Subcutaneous preadipocyte (primary cell): ENCODE results near the gene FCAMR. TPM values are rescaled to one million over a fixed set of nuclear protein-coding genes. Genes with fewer than 3 reads are reported as not detected.

Experiments
- total RNA-seq: library from RNA; depleted of rRNA; stranded (reverse); fragments of >200 nt; gene quantifications from 2 replicates; pipeline ENCODE4 v1.2.3, GENCODE V29; 2012

Gene FCAMR, protein sequence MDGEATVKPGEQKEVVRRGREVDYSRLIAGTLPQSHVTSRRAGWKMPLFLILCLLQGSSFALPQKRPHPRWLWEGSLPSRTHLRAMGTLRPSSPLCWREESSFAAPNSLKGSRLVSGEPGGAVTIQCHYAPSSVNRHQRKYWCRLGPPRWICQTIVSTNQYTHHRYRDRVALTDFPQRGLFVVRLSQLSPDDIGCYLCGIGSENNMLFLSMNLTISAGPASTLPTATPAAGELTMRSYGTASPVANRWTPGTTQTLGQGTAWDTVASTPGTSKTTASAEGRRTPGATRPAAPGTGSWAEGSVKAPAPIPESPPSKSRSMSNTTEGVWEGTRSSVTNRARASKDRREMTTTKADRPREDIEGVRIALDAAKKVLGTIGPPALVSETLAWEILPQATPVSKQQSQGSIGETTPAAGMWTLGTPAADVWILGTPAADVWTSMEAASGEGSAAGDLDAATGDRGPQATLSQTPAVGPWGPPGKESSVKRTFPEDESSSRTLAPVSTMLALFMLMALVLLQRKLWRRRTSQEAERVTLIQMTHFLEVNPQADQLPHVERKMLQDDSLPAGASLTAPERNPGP
- not detected in 2 replicates for total RNA-seq

DNA sequence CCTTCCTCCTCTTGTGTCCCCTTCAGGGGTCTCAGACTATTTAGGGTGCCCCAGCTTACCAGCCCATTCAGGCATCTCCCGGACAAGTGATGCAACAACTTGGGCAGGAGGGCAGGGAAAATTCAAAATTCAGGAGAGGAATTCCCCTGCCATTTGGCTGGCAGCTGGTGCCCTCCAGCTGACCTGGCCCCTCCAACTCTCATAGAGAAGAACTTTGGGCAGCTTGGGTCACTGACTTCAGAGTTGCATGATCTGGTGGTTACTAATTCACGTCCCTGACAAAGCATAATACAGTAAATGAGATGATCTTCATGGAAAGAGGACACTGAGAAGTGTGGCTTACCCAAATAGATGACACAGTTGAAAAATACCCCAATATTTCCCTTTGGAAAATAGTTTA, at the start of gene FCAMR:
Gene FCAMR (minus strand): TSS at position 15 of the 400 bp plus-strand sequence. CDS start 335 bp downstream, outside the sequence.

DNA sequence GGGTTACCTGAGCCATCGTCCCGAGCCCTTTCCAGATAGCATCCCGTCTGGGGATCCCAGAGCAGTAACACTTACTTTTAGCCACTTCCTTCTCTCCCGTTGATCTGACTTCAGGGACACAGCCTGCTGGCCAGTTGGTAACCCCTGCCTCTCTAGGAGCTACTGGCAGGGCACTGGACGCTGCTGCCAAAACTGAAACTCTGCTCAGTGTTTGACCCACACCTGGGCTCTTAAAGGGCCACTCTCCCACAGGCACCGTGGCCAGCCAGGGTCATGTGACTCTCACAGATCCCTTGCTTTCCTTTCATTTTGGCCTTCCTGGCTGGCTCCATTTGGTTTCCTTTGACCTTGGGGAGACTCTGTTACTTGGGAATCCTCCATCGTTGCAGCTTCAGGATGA, 24.0 kb downstream of the FCAMR start, which contains the start of gene PIGR:
Gene PIGR (minus strand): TSS at position 206 of the 400 bp plus-strand sequence. CDS start 5,935 bp downstream, outside the sequence.

DNA sequence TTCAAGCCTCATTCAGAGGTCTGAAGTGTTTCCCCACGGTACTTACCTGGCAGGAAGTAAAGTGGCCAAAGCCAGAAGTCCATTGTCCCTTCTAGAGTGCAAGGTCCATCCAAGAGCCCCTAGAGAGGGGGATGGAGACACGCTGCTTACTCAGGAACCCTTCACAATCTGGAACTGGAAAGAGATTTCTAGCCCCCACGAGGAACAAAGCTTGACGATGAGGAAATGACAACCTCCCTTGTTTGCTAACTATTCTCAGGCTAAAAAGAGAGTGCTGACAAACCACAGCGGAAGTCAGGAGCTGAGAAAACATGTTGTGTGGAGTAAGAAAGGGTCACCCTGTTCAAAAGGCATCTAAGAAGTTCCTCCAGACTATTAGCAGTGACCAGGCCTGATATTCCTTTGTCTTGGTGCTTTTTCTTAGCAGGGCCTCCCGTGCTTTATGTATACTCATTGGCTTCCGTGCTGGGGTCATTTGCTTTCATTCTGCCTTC, 48.4 kb downstream of the FCAMR start, which contains the start of gene FCMR:
Gene FCMR (minus strand): TSS at position 170 of the 494 bp plus-strand sequence. CDS start 87 bp downstream, at position 83.

Other genes with a start within 250 kb of the FCAMR start
- not detected in 2 replicates for gene IL19, start 199.7 kb downstream of the FCAMR start, total RNA-seq
- gene IL10, start 198.0 kb downstream of the FCAMR start, total RNA-seq: not detected in 2 replicates
- not detected in 2 replicates for gene IL20, start 104.8 kb downstream of the FCAMR start, total RNA-seq
- gene IL24, start 73.0 kb downstream of the FCAMR start, total RNA-seq: not detected in 2 replicates
- not detected in 2 replicates for gene FCMR, start 48.5 kb downstream of the FCAMR start, total RNA-seq
- not detected in 2 replicates for gene PIGR, start 24.0 kb downstream of the FCAMR start, total RNA-seq
- gene C1orf116, start 62.3 kb upstream of the FCAMR start, total RNA-seq: under 0.01 TPM in 1 of 2 replicates, not detected in the other
- gene YOD1, start 80.7 kb upstream of the FCAMR start, total RNA-seq: 4.8 and 6.3 TPM in 2 replicates
- 2.5 and 3.3 TPM in 2 replicates for gene PFKFB2, start 82.8 kb upstream of the FCAMR start, total RNA-seq
- not detected in 2 replicates for gene C4BPB, start 118.4 kb upstream of the FCAMR start, total RNA-seq
- gene C4BPA, start 133.8 kb upstream of the FCAMR start, total RNA-seq: not detected in 2 replicates